ENCODE results near the gene CRPPA. TPM values are rescaled to one million over a fixed set of nuclear protein-coding genes. Genes with fewer than 3 reads are reported as not detected.

The CRPPA gene
- total and polyA plus RNA-seq, 2 of the 13 experiments (the other 11 are each of a cell fraction or from before 2014, with no cell fraction given), result 0.16 to 1.3 TPM

DNA sequence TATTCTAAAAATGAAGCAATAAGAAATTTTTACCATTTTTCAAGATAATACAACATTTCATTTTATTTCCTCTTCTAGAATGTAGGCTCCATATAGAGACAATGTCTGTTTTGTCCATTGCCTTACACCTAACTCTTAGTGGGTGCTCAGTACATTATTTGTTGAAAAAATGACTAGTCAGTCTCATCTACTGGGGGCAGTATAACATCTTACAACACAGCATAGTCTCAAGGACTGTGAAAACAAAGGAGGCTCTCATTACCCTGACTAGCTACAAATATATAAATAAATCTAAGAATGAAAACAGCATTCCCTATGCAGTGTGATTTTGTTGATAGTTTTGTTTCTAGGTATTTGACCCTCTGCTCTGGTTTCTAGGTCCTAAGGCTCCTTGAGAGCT is 11.6 kb downstream of the CRPPA start:
- ChIA-PET CTCF (ENCODE audit: low intra/inter-chr PET ratio, low total read pairs) (no interaction called here), POLR2A (no interaction called here)
- in situ Hi-C loops (cut with HindIII; ENCODE audit: extremely low pct_ligation_motif_present, low pct_unique_long_range_greater_than_20kb), result no loop called here
- Histone ChIP-seq H3K27ac (ENCODE audit: extremely low read length, insufficient read depth, low read length) (no peak overlapping the region), H3K4me3 (replicated peaks in 1 of 3; ENCODE audit: insufficient read depth in 1 of 3, low read depth in 2 of 3, low read length in 3 of 3) (no peak overlapping the region), H3K36me3 (replicated peaks in 1 of 2; ENCODE audit: control insufficient read depth in 1 of 2, insufficient read depth in 2 of 2, low read length in 2 of 2) (no peaks in the 10 kb centered on the region), H3K79me2 (ENCODE audit: insufficient read depth, low read length) (no peaks in the 10 kb centered on the region), H3K9ac (ENCODE audit: insufficient read depth, low read depth, low read length) (no peak overlapping the region), H3K4me2 (ENCODE audit: low read depth, low read length) (no peak overlapping the region), H3K27me3 (ENCODE audit: control insufficient read depth in 1 of 2, insufficient read depth in 2 of 2, low read length in 2 of 2) (no peaks in the 10 kb centered on the region), H3K4me1 (ENCODE audit: insufficient read depth, low read length) (no peaks in the 10 kb centered on the region), H2AFZ (ENCODE audit: low read length) (no peak overlapping the region), H4K20me1 (ENCODE audit: insufficient read depth, low read length) (no peaks in the 10 kb centered on the region), H3K9me3 (ENCODE audit: low read length) (no peaks in the 10 kb centered on the region)
- ATAC-seq (peak; percentile 48; the same call in 2 of the 3 replicates), DNase-seq (ENCODE audit: low spot score) (no peak), FAIRE-seq (no peak)
- no TSS peak for BruUV-seq (replicated peaks)
- TF ChIP-seq ZNF350 (CRISPR knock-in tag; IDR thresholded peaks at IDR 0.05; ENCODE audit: borderline replicate concordance, low read depth) (no peak), CTCF (CRISPR knock-in tag; IDR thresholded peaks at IDR 0.05) (peak; percentile 20; the same call in 1 of the 2 replicates), ZSCAN20 (CRISPR knock-in tag; IDR thresholded peaks at IDR 0.05; ENCODE audit: borderline replicate concordance) (no peak), BCL3 (CRISPR knock-in tag; IDR thresholded peaks at IDR 0.05) (no peak), STAG1 (CRISPR knock-in tag; IDR thresholded peaks at IDR 0.05) (0 out of 2 replicates have a peak, but pooled peaks have one; percentile 9)
- intact Hi-C loops (cut with micrococcal nuclease; ENCODE audit: unreplicated experiment), result no loop called here

- Histone ChIP-seq H3K9ac (ENCODE audit: insufficient read depth, low read depth, low read length) (no peak overlapping the region), H3K36me3 (replicated peaks in 1 of 2; ENCODE audit: control insufficient read depth in 1 of 2, insufficient read depth in 2 of 2, low read length in 2 of 2) (no peaks in the 10 kb centered on the region), H3K79me2 (ENCODE audit: insufficient read depth, low read length) (no peaks in the 10 kb centered on the region), H3K4me1 (ENCODE audit: insufficient read depth, low read length) (no peaks in the 10 kb centered on the region), H3K27me3 (ENCODE audit: control insufficient read depth in 1 of 2, insufficient read depth in 2 of 2, low read length in 2 of 2) (no peaks in the 10 kb centered on the region), H3K27ac (ENCODE audit: extremely low read length, insufficient read depth, low read length) (no peak overlapping the region), H3K4me3 (replicated peaks in 1 of 3; ENCODE audit: insufficient read depth in 1 of 3, low read depth in 2 of 3, low read length in 3 of 3) (no peak overlapping the region), H2AFZ (ENCODE audit: low read length) (no peak overlapping the region), H3K9me3 (ENCODE audit: low read length) (peaks cover 33% of the 10 kb centered on the region), H3K4me2 (ENCODE audit: low read depth, low read length) (no peak overlapping the region), H4K20me1 (ENCODE audit: insufficient read depth, low read length) (no peaks in the 10 kb centered on the region)
- BruUV-seq (replicated peaks), result no TSS peak
- ChIA-PET POLR2A (no interaction called here), CTCF (ENCODE audit: low intra/inter-chr PET ratio, low total read pairs) (no interaction called here)
- in situ Hi-C loops (cut with HindIII; ENCODE audit: extremely low pct_ligation_motif_present, low pct_unique_long_range_greater_than_20kb), result no loop called here
- FAIRE-seq (no peak), ATAC-seq (no peak), DNase-seq (ENCODE audit: low spot score) (no peak)
- WGBS (ENCODE audit: low lambda C conversion rate), result 48% methylated on average over 1 of the region's 1 CpG
- TF ChIP-seq ZNF839 (CRISPR knock-in tag; IDR thresholded peaks at IDR 0.05; ENCODE audit: borderline replicate concordance), result no peak
- TF ChIP-seq ZNF430 (CRISPR knock-in tag; IDR thresholded peaks at IDR 0.05), result no peak
- TF ChIP-seq ZNF703 (CRISPR knock-in tag; IDR thresholded peaks at IDR 0.05; ENCODE audit: borderline replicate concordance), result no peak
- intact Hi-C loops (cut with micrococcal nuclease; ENCODE audit: unreplicated experiment), result no loop called here
These were observed 16.7 kb downstream of the CRPPA start for GRCh38 chr7:16404636-16405035.
